B cell (primary cell): ENCODE data around the gene DNAH2. TPM values are rescaled to one million over a fixed set of nuclear protein-coding genes. Genes with fewer than 3 reads are reported as not detected.
A peak's percentile ranks its signal among the peaks of the same experiment; 100 is the strongest.

ENCODE experiments used
- ATAC-seq: fragments of 200-7000 bp; cut with Tn5 transposase; one replicate; pipeline ENCODE4 v1.10.0; 2021; ENCODE audit warnings: low read depth, mild to moderate bottlenecking, moderate number of reproducible peaks, moderate library complexity
- CTCF ChIA-PET: fragments of 350-600 bp; sonication (Branson Sonifier 250); formaldehyde crosslinking; loops from one replicate; lab custom pipeline; 2021; ENCODE audit warnings: antibody characterized with exemption, inconsistent platforms; lab: Charles Lee
- POLR2A ChIA-PET: fragments of 350-600 bp; sonication (Branson Sonifier 250); formaldehyde crosslinking; loops from one replicate; lab custom pipeline; 2021; ENCODE audit warnings: antibody characterized with exemption; lab: Charles Lee
- DNase-seq: peaks from one replicate; pipeline ENCODE4 v3.0.0; 2013
- H2AFZ ChIP-seq: 2 replicates; pipeline ENCODE4 v1.6.1; 2012; ENCODE audit warnings: mild to moderate bottlenecking, low read depth, low read length; ENCODE audit not compliant: insufficient read depth, poor library complexity, severe bottlenecking
- H3K27ac ChIP-seq, 2 donors: 1 replicate in 1 of 2; 2 replicates in 1 of 2; pipeline ENCODE4 v1.5.1; 2012 to 2013; ENCODE audit warnings: low read length in 2 of 2, mild to moderate bottlenecking in 2 of 2, moderate library complexity in 1 of 2
- H3K27me3 ChIP-seq, 4 experiments: fragments of 200-600 bp in 1 of 4; sonication (generic) in 1 of 4; replicated peaks in 1 of 4; 1 replicate in 2 of 4; 2 replicates in 2 of 4; pipeline versions ENCODE4 v1.6.1 to v1.7.0; 2013 to 2016; ENCODE audit warnings: low read length in 3 of 4, mild to moderate bottlenecking in 2 of 4, mixed read lengths in 1 of 4, moderate library complexity in 1 of 4; ENCODE audit not compliant: insufficient read depth in 4 of 4, control insufficient read depth in 3 of 4; ENCODE audit errors: control extremely low read depth in 1 of 4
- H3K36me3 ChIP-seq, 2 experiments: replicated peaks in 1 of 2; 1 replicate in 1 of 2; 2 replicates in 1 of 2; pipeline versions ENCODE4 v1.6.1 to v1.7.1; 2013; ENCODE audit warnings: low read length in 1 of 2; ENCODE audit not compliant: insufficient read depth in 2 of 2, control insufficient read depth in 1 of 2; ENCODE audit errors: control extremely low read depth in 1 of 2, extremely low read depth in 1 of 2
- H3K4me1 ChIP-seq, 2 donors: fragments of 200-600 bp in 1 of 2; sonication (generic) in 1 of 2; 1 replicate in 1 of 2; 2 replicates in 1 of 2; pipeline versions ENCODE4 v1.5.1 to v1.6.1; 2013 to 2017; ENCODE audit warnings: low read length in 2 of 2; ENCODE audit not compliant: control insufficient read depth in 2 of 2, insufficient read depth in 2 of 2
- H3K4me2 ChIP-seq: replicated peaks from 2 replicates; pipeline ENCODE3; 2012; ENCODE audit warnings: mild to moderate bottlenecking, low read depth, low read length; ENCODE audit not compliant: poor library complexity, severe bottlenecking
- H3K4me3 ChIP-seq, 5 experiments: fragments of 200-600 bp in 1 of 5; sonication (generic) in 1 of 5; 1 replicate in 3 of 5; 2 replicates in 2 of 5; pipeline versions ENCODE4 v1.5.1 to v1.7.0; 2011 to 2016; ENCODE audit warnings: low read length in 4 of 5, mild to moderate bottlenecking in 4 of 5, low read depth in 2 of 5, control low read depth in 1 of 5, moderate library complexity in 1 of 5; ENCODE audit not compliant: insufficient read depth in 1 of 5; ENCODE audit errors: control extremely low read depth in 1 of 5, extremely low read depth in 1 of 5
- H3K79me2 ChIP-seq: fragments of 200-600 bp; sonication (generic); one replicate; pipeline ENCODE4 v1.6.0; 2016; ENCODE audit warnings: low read length; ENCODE audit not compliant: control insufficient read depth, insufficient read depth
- H3K9ac ChIP-seq: fragments of 200-600 bp; sonication (generic); 2 replicates; pipeline ENCODE4 v1.6.1; 2017; ENCODE audit warnings: mild to moderate bottlenecking, low read length, moderate library complexity
- H3K9me3 ChIP-seq, 3 donors: one replicate each; pipeline versions ENCODE4 v1.6.1 to v1.7.1; 2013; ENCODE audit warnings: low read length in 2 of 3; ENCODE audit not compliant: control insufficient read depth in 2 of 3, insufficient read depth in 1 of 3; ENCODE audit errors: control extremely low read depth in 1 of 3
- H4K20me1 ChIP-seq: 2 replicates; pipeline ENCODE4 v1.6.0; 2012; ENCODE audit warnings: mild to moderate bottlenecking, low read length; ENCODE audit not compliant: insufficient read depth, control insufficient read depth, poor library complexity, severe bottlenecking
- H3K27ac Mint-ChIP-seq: one replicate; pipeline ENCODE4 v1.8.0; 2021; ENCODE audit warnings: mixed read lengths
- H3K27me3 Mint-ChIP-seq: one replicate; pipeline ENCODE4 v1.8.0; 2021; ENCODE audit warnings: mixed read lengths
- H3K4me1 Mint-ChIP-seq: one replicate; pipeline ENCODE4 v1.8.0; 2021; ENCODE audit warnings: mixed read lengths
- H3K4me3 Mint-ChIP-seq: one replicate; pipeline ENCODE4 v1.8.0; 2021; ENCODE audit warnings: mixed read lengths
- H3K9me3 Mint-ChIP-seq: one replicate; pipeline ENCODE4 v1.8.0; 2022; ENCODE audit warnings: mixed read lengths; ENCODE audit not compliant: insufficient read depth
- CTCF ChIP-seq: fragments of 200-600 bp; IDR thresholded peaks from one replicate; pipeline ENCODE4 v1.8.0; 2022; ENCODE audit warnings: antibody characterized with exemption, mild to moderate bottlenecking
- EZH2 ChIP-seq: IDR thresholded peaks from 2 replicates; pipeline ENCODE4 v1.6.1; 2012; ENCODE audit warnings: borderline replicate concordance, low read depth, mild to moderate bottlenecking, moderate library complexity, low read length; ENCODE audit not compliant: insufficient read depth, poor library complexity, severe bottlenecking
- WGBS: methylation state at CpG from one replicate; pipeline ENCODE4 v1.1.5; 2013; ENCODE audit warnings: missing lambda C conversion rate; ENCODE audit not compliant: insufficient coverage; 5-methylcytosine and 5-hydroxymethylcytosine counted together
- intact Hi-C: fragments of 100-400 bp; cut with micrococcal nuclease; formaldehyde crosslinking; loops from one replicate; pipeline ENCODE4 v1.10.0; 2022
- polyA plus RNA-seq: library from polyadenylated mRNA; depleted of rRNA; stranded (reverse); fragments of >200 nt; gene quantifications from 2 replicates; pipeline ENCODE4 v1.2.3, GENCODE V29; 2012
- total RNA-seq, 2 donors: library from RNA; stranded (reverse); fragments of 120-200 nt in 1 of 2; gene quantifications; 1 replicate in 1 of 2; 2 replicates in 1 of 2; pipeline versions ENCODE4 v1.2.3 to v1.2.4, GENCODE V29; 2013 to 2022

The DNAH2 gene
- total and polyA plus RNA-seq, 2 donors (not counting 1 experiment from before 2014, with no cell fraction given): 0.03 TPM; not detected in 1

- Histone ChIP-seq H4K20me1 (peaks cover 25% of the 10 kb centered on the region), H3K9ac (peak overlapping the region; percentile 82), H2AFZ (peak overlapping the region; percentile 87), H3K79me2 (peaks cover 9% of the 10 kb centered on the region), H3K27me3 (no peaks in the 10 kb centered on the region), H3K36me3 (peaks cover 0 to 8% of the 10 kb centered on the region in 2 experiments), H3K27ac (peak overlapping the region; percentile 85 to 90), H3K9me3 (no peaks in the 10 kb centered on the region), H3K4me1 (peaks cover 23 to 40% of the 10 kb centered on the region in 2 donors), H3K4me3 (peak overlapping the region; percentile 54 to 92 (median 76)), H3K4me2 (peak overlapping the region; percentile 83)
- intact Hi-C loops: loop anchor here (5.0 kb wide), 4 partner anchors 61 to 604 kb away; partner anchors contain the start of genes CTDNEP1, ELP5, RNF227 and TP53
- H3K27ac Mint-ChIP-seq: no peak overlapping the region
- CTCF ChIA-PET: interaction anchor here (0.7 to 2.6 kb wide), 13 partner anchors 14 to 217 kb away, joined by 3 to 53 read pairs (median 7); partner anchors contain the start of genes CNTROB, TP53, TRAPPC1 and WRAP53
- no peaks in the 10 kb centered on the region for H3K27me3 Mint-ChIP-seq
- WGBS: 2% methylated on average over 19 of the region's 29 CpGs
- POLR2A ChIA-PET: interaction anchor here (0.6 to 1.7 kb wide), 15 partner anchors 10 to 614 kb away, joined by 3 to 21 read pairs (median 4); partner anchors contain the start of genes CNTROB, CTC1, GABARAP and KDM6B
- DNase-seq (peak; percentile 67), ATAC-seq (no peak)
- H3K9me3 Mint-ChIP-seq: no peaks in the 10 kb centered on the region
- peaks cover 13% of the 10 kb centered on the region for H3K4me1 Mint-ChIP-seq
- no peak overlapping the region for H3K4me3 Mint-ChIP-seq
- TF ChIP-seq CTCF (no peak), EZH2 (no peak)
Observed at GRCh38 chr17:7856011-7856810, 138.7 kb downstream of the DNAH2 start.
